Measurements from ENCODE around the gene WBP11.
"Not testable (repeated sequence)": the region's sequence is repeated elsewhere in the genome, so short reads cannot be mapped to it uniquely, and the experiment has no call there.

Gene WBP11

GRCh38 chr12:14766020-14766419, 37.3 kb downstream of the WBP11 start:
- H3K27me3 ChIP-seq (replicated peaks in 2 of 5; ENCODE audit: control insufficient read depth in 4 of 5, insufficient read depth in 5 of 5, low read length in 4 of 5); H3K9me3 ChIP-seq (ENCODE audit: control extremely low read depth in 1 of 5, control insufficient read depth in 4 of 5, insufficient read depth in 2 of 5, low read depth in 1 of 5, low read length in 4 of 5); DNase-seq; CTCF ChIA-PET; POLR2A ChIA-PET; H3K36me3 ChIP-seq (ENCODE audit: control insufficient read depth in 4 of 4, insufficient read depth in 4 of 4, low read length in 3 of 4); H3K4me3 ChIP-seq (ENCODE audit: control insufficient read depth in 1 of 7, extremely low read depth in 1 of 7, insufficient read depth in 4 of 7, low read depth in 2 of 7, low read length in 6 of 7); H3K27ac ChIP-seq (ENCODE audit: insufficient read depth in 1 of 2, low read depth in 1 of 2, low read length in 2 of 2, poor library complexity in 1 of 2, severe bottlenecking in 2 of 2): not testable (repeated sequence)
- H3K4me1 ChIP-seq (ENCODE audit: control extremely low read depth in 1 of 4, control insufficient read depth in 4 of 4, insufficient read depth in 4 of 4, low read length in 3 of 4), result peaks cover 0 to 23% (median 13%) of the 10 kb centered on the region in 4 experiments
- WGBS (ENCODE audit: insufficient coverage), result 100% methylated on average over 2 of the region's 3 CpGs

GRCh38 chr12:14765398-14765797, 37.9 kb downstream of the WBP11 start:
- H3K9me3 ChIP-seq (ENCODE audit: control extremely low read depth in 1 of 5, control insufficient read depth in 4 of 5, insufficient read depth in 2 of 5, low read depth in 1 of 5, low read length in 4 of 5), result peaks cover 0 to 3% (median 0%) of the 10 kb centered on the region in 5 experiments
- ChIA-PET CTCF (no interaction called here), POLR2A (no interaction called here)
- no peaks in the 10 kb centered on the region for H3K27me3 ChIP-seq (replicated peaks in 2 of 5; ENCODE audit: control insufficient read depth in 4 of 5, insufficient read depth in 5 of 5, low read length in 4 of 5)
- no peak overlapping the region for H3K4me3 ChIP-seq (ENCODE audit: control insufficient read depth in 1 of 7, extremely low read depth in 1 of 7, insufficient read depth in 4 of 7, low read depth in 2 of 7, low read length in 6 of 7)
- no CpG with 5 or more reads among the region's 2 CpGs for WGBS (ENCODE audit: insufficient coverage)
- peaks cover 0 to 6% (median 3%) of the 10 kb centered on the region in 4 experiments for H3K36me3 ChIP-seq (ENCODE audit: control insufficient read depth in 4 of 4, insufficient read depth in 4 of 4, low read length in 3 of 4)
- no peak overlapping the region for H3K27ac ChIP-seq (ENCODE audit: insufficient read depth in 1 of 2, low read depth in 1 of 2, low read length in 2 of 2, poor library complexity in 1 of 2, severe bottlenecking in 2 of 2)
- peaks cover 0 to 17% (median 11%) of the 10 kb centered on the region in 4 experiments for H3K4me1 ChIP-seq (ENCODE audit: control extremely low read depth in 1 of 4, control insufficient read depth in 4 of 4, insufficient read depth in 4 of 4, low read length in 3 of 4)
- no peak for DNase-seq

- WGBS (ENCODE audit: insufficient coverage), result 72% methylated on average over 4 of the region's 6 CpGs
- H3K36me3 ChIP-seq (ENCODE audit: control insufficient read depth in 4 of 4, insufficient read depth in 4 of 4, low read length in 3 of 4); H3K9me3 ChIP-seq (ENCODE audit: control extremely low read depth in 1 of 5, control insufficient read depth in 4 of 5, insufficient read depth in 2 of 5, low read depth in 1 of 5, low read length in 4 of 5); H3K27me3 ChIP-seq (replicated peaks in 2 of 5; ENCODE audit: control insufficient read depth in 4 of 5, insufficient read depth in 5 of 5, low read length in 4 of 5); H3K4me1 ChIP-seq (ENCODE audit: control extremely low read depth in 1 of 4, control insufficient read depth in 4 of 4, insufficient read depth in 4 of 4, low read length in 3 of 4); CTCF ChIA-PET; POLR2A ChIA-PET; H3K4me3 ChIP-seq (ENCODE audit: control insufficient read depth in 1 of 7, extremely low read depth in 1 of 7, insufficient read depth in 4 of 7, low read depth in 2 of 7, low read length in 6 of 7); DNase-seq; H3K27ac ChIP-seq (ENCODE audit: insufficient read depth in 1 of 2, low read depth in 1 of 2, low read length in 2 of 2, poor library complexity in 1 of 2, severe bottlenecking in 2 of 2): not testable (repeated sequence)
Observed at GRCh38 chr12:14759711-14760280, 43.5 kb downstream of the WBP11 start.

GRCh38 chr12:14756334-14757143, 46.7 kb downstream of the WBP11 start:
- peak; percentile 10 to 29 (median 13) for DNase-seq
- H3K4me1 ChIP-seq (ENCODE audit: control extremely low read depth in 1 of 4, control insufficient read depth in 4 of 4, insufficient read depth in 4 of 4, low read length in 3 of 4), result no peaks in the 10 kb centered on the region
- no peaks in the 10 kb centered on the region for H3K27me3 ChIP-seq (replicated peaks in 2 of 5; ENCODE audit: control insufficient read depth in 4 of 5, insufficient read depth in 5 of 5, low read length in 4 of 5)
- peaks cover 0 to 3% (median 3%) of the 10 kb centered on the region in 5 experiments for H3K9me3 ChIP-seq (ENCODE audit: control extremely low read depth in 1 of 5, control insufficient read depth in 4 of 5, insufficient read depth in 2 of 5, low read depth in 1 of 5, low read length in 4 of 5)
- H3K4me3 ChIP-seq (ENCODE audit: control insufficient read depth in 1 of 7, extremely low read depth in 1 of 7, insufficient read depth in 4 of 7, low read depth in 2 of 7, low read length in 6 of 7), result peak overlapping the region in 1 of 7 experiments; percentile 28
- H3K27ac ChIP-seq (ENCODE audit: insufficient read depth in 1 of 2, low read depth in 1 of 2, low read length in 2 of 2, poor library complexity in 1 of 2, severe bottlenecking in 2 of 2), result no peak overlapping the region
- CTCF ChIA-PET, result interaction anchor here (0.9 to 1.7 kb wide), 3 partner anchors 9 to 19 kb away, joined by 3 to 8 read pairs (median 5); a partner anchor contains a TSS
- POLR2A ChIA-PET, result interaction anchor here (0.7 kb wide), 1 partner anchor 20 kb away, joined by 3 read pairs; no protein-coding TSS in a partner anchor
- no peaks in the 10 kb centered on the region for H3K36me3 ChIP-seq (ENCODE audit: control insufficient read depth in 4 of 4, insufficient read depth in 4 of 4, low read length in 3 of 4)
- WGBS (ENCODE audit: insufficient coverage), result 56% methylated on average over 14 of the region's 17 CpGs

GRCh38 chr12:14751986-14752385, 51.3 kb downstream of the WBP11 start:
- Histone ChIP-seq H3K9me3 (ENCODE audit: control extremely low read depth in 1 of 5, control insufficient read depth in 4 of 5, insufficient read depth in 2 of 5, low read depth in 1 of 5, low read length in 4 of 5) (peaks cover 0 to 2% (median 0%) of the 10 kb centered on the region in 5 experiments), H3K27me3 (replicated peaks in 2 of 5; ENCODE audit: control insufficient read depth in 4 of 5, insufficient read depth in 5 of 5, low read length in 4 of 5) (no peaks in the 10 kb centered on the region), H3K36me3 (ENCODE audit: control insufficient read depth in 4 of 4, insufficient read depth in 4 of 4, low read length in 3 of 4) (no peaks in the 10 kb centered on the region), H3K4me3 (ENCODE audit: control insufficient read depth in 1 of 7, extremely low read depth in 1 of 7, insufficient read depth in 4 of 7, low read depth in 2 of 7, low read length in 6 of 7) (no peak overlapping the region), H3K27ac (ENCODE audit: insufficient read depth in 1 of 2, low read depth in 1 of 2, low read length in 2 of 2, poor library complexity in 1 of 2, severe bottlenecking in 2 of 2) (no peak overlapping the region), H3K4me1 (ENCODE audit: control extremely low read depth in 1 of 4, control insufficient read depth in 4 of 4, insufficient read depth in 4 of 4, low read length in 3 of 4) (no peaks in the 10 kb centered on the region)
- POLR2A ChIA-PET, result no interaction called here
- CTCF ChIA-PET, result interaction anchor here (1.1 kb wide), 1 partner anchor 23 kb away, joined by 3 read pairs; no protein-coding TSS in a partner anchor
- DNase-seq, result no peak

- no peak for DNase-seq
- CTCF ChIA-PET, result no interaction called here
- no peak overlapping the region for H3K4me3 ChIP-seq (ENCODE audit: control insufficient read depth in 1 of 7, extremely low read depth in 1 of 7, insufficient read depth in 4 of 7, low read depth in 2 of 7, low read length in 6 of 7)
- WGBS (ENCODE audit: insufficient coverage), result 100% methylated on average over 1 of the region's 1 CpG
- peaks cover 0 to 7% (median 2%) of the 10 kb centered on the region in 5 experiments for H3K9me3 ChIP-seq (ENCODE audit: control extremely low read depth in 1 of 5, control insufficient read depth in 4 of 5, insufficient read depth in 2 of 5, low read depth in 1 of 5, low read length in 4 of 5)
- H3K36me3 ChIP-seq (ENCODE audit: control insufficient read depth in 4 of 4, insufficient read depth in 4 of 4, low read length in 3 of 4), result no peaks in the 10 kb centered on the region
- POLR2A ChIA-PET, result no interaction called here
- H3K27ac ChIP-seq (ENCODE audit: insufficient read depth in 1 of 2, low read depth in 1 of 2, low read length in 2 of 2, poor library complexity in 1 of 2, severe bottlenecking in 2 of 2), result no peak overlapping the region
- H3K27me3 ChIP-seq (replicated peaks in 2 of 5; ENCODE audit: control insufficient read depth in 4 of 5, insufficient read depth in 5 of 5, low read length in 4 of 5), result no peaks in the 10 kb centered on the region
- H3K4me1 ChIP-seq (ENCODE audit: control extremely low read depth in 1 of 4, control insufficient read depth in 4 of 4, insufficient read depth in 4 of 4, low read length in 3 of 4), result no peaks in the 10 kb centered on the region
Observed at GRCh38 chr12:14743061-14743460, 60.2 kb downstream of the WBP11 start.

- H3K4me1 ChIP-seq (ENCODE audit: control extremely low read depth in 1 of 4, control insufficient read depth in 4 of 4, insufficient read depth in 4 of 4, low read length in 3 of 4), result no peaks in the 10 kb centered on the region
- H3K9me3 ChIP-seq (ENCODE audit: control extremely low read depth in 1 of 5, control insufficient read depth in 4 of 5, insufficient read depth in 2 of 5, low read depth in 1 of 5, low read length in 4 of 5), result peaks cover 0 to 5% (median 0%) of the 10 kb centered on the region in 5 experiments
- ChIA-PET POLR2A (no interaction called here), CTCF (no interaction called here)
- WGBS (ENCODE audit: insufficient coverage), result no CpG with 5 or more reads among the region's 2 CpGs
- no peaks in the 10 kb centered on the region for H3K36me3 ChIP-seq (ENCODE audit: control insufficient read depth in 4 of 4, insufficient read depth in 4 of 4, low read length in 3 of 4)
- DNase-seq, result no peak
- H3K27ac ChIP-seq (ENCODE audit: insufficient read depth in 1 of 2, low read depth in 1 of 2, low read length in 2 of 2, poor library complexity in 1 of 2, severe bottlenecking in 2 of 2), result no peak overlapping the region
- no peaks in the 10 kb centered on the region for H3K27me3 ChIP-seq (replicated peaks in 2 of 5; ENCODE audit: control insufficient read depth in 4 of 5, insufficient read depth in 5 of 5, low read length in 4 of 5)
- H3K4me3 ChIP-seq (ENCODE audit: control insufficient read depth in 1 of 7, extremely low read depth in 1 of 7, insufficient read depth in 4 of 7, low read depth in 2 of 7, low read length in 6 of 7), result no peak overlapping the region
Observed at GRCh38 chr12:14741942-14742341, 61.3 kb downstream of the WBP11 start.
